SU-DHL-6 (cell line): ENCODE data around the gene DSCAML1.

Source experiments
- H2AFZ ChIP-seq: fragments of 200-600 bp; sonication (generic); 2 replicates; pipeline ENCODE4 v1.6.1; 2014; ENCODE audit warnings: low read depth, mild to moderate bottlenecking, moderate library complexity, mixed read lengths, antibody characterized with exemption, low read length; ENCODE audit not compliant: severe bottlenecking
- H3F3A ChIP-seq: fragments of 200-600 bp; shearing (Covaris generic); 2 replicates; pipeline ENCODE4 v1.6.0; 2016; ENCODE audit warnings: antibody characterized with exemption, mild to moderate bottlenecking; ENCODE audit not compliant: insufficient read depth
- H3K27ac ChIP-seq: fragments of 200-600 bp; sonication (generic); 2 replicates; pipeline ENCODE4 v1.5.1; 2016; ENCODE audit warnings: low read depth, mild to moderate bottlenecking, low read length, moderate library complexity, mixed read lengths
- H3K27me3 ChIP-seq: fragments of 200-600 bp; sonication (generic), shearing (Covaris generic); 2 replicates; pipeline ENCODE4 v1.6.0; 2014; ENCODE audit warnings: mild to moderate bottlenecking, low read length
- H3K36me3 ChIP-seq: fragments of 200-600 bp; sonication (generic); 2 replicates; pipeline ENCODE4 v1.6.1; 2014; ENCODE audit warnings: mild to moderate bottlenecking, low read length, mixed read lengths
- H3K4me2 ChIP-seq: fragments of 300-600, 200-600 bp; shearing (Covaris generic), sonication (generic); 2 replicates; pipeline ENCODE4 v1.6.0; 2014; ENCODE audit warnings: low read length, low read depth, mild to moderate bottlenecking; ENCODE audit not compliant: poor library complexity, severe bottlenecking
- H3K4me3 ChIP-seq: fragments of 200-600 bp; sonication (generic); 2 replicates; pipeline ENCODE4 v1.5.1; 2014; ENCODE audit warnings: antibody characterized with exemption, low read length, mild to moderate bottlenecking, mixed read lengths; ENCODE audit not compliant: insufficient read depth, poor library complexity, severe bottlenecking
- H3K79me2 ChIP-seq: fragments of 200-600 bp; sonication (generic); 2 replicates; pipeline ENCODE4 v1.6.1; 2014; ENCODE audit warnings: mild to moderate bottlenecking, low read length, moderate library complexity; ENCODE audit not compliant: insufficient read depth
- H3K9ac ChIP-seq: fragments of 200-600 bp; sonication (generic); 2 replicates; pipeline ENCODE4 v1.7.0; 2014; ENCODE audit warnings: mild to moderate bottlenecking, low read length
- H3K9me2 ChIP-seq: fragments of 200-600 bp; sonication (generic); replicated peaks from 2 replicates; pipeline ENCODE4 v1.6.1; 2014; ENCODE audit warnings: low read length; ENCODE audit not compliant: insufficient read depth
- H3K9me3 ChIP-seq: fragments of 200-600 bp; sonication (generic); 2 replicates; pipeline ENCODE4 v1.6.1; 2014; ENCODE audit warnings: low read length, mixed read lengths; ENCODE audit not compliant: insufficient read depth
- H4K20me1 ChIP-seq: fragments of 200-600 bp; sonication (generic); 2 replicates; pipeline ENCODE4 v1.6.1; 2014; ENCODE audit warnings: low read depth, mild to moderate bottlenecking, antibody characterized with exemption, low read length, moderate library complexity, mixed read lengths
- EZH2phosphoT487 ChIP-seq: fragments of 200-600 bp; sonication (generic), shearing (Covaris generic); conservative IDR thresholded peaks from 2 replicates; pipeline ENCODE4 v1.6.1; 2018; ENCODE audit warnings: mild to moderate bottlenecking, antibody characterized with exemption, low read length, moderate library complexity, mixed read lengths
- TF ChIP-seq, protein P1 (sequence below): fragments of 200-600 bp; sonication (generic); IDR thresholded peaks from one replicate; pipeline ENCODE4 v1.5.1; 2017; ENCODE audit warnings: antibody characterized with exemption, mild to moderate bottlenecking, low read length, moderate library complexity; ENCODE audit not compliant: insufficient read depth, poor library complexity, severe bottlenecking

Gene DSCAML1

DNA sequence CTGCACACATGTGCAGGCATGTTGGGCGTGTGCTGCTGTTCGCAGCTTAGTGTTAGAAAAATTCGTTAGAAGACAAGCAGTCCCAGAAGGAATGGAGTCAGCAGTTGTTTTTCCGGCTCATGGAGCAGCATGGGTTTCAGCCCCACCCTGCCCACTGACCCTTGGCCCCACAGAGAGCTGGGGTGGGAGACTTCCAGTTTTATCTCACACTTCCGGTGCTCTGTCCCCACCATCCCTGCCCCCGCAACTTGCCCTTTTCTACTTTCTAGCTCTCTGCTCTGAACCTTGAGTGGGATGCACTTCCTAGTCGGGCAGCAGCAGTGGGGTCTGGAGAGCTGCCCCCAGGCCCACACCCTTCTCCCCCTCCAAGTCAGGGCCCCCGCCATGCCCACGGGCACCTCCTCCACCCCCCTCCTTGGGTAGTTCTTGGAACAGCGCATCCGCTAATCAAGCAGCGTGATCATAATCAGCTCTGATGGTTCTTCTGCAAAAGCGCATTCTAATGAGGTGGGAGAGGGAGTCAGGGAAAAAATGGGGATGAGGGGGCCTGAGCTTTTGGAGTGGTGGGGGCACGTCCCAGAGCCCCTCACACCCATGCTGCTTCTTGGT lies 285.0 kb downstream of the DSCAML1 start:
- H3F3A ChIP-seq = no peaks in the 10 kb centered on the region
- H3K4me3 ChIP-seq = no peak overlapping the region
- H3K36me3 ChIP-seq = no peaks in the 10 kb centered on the region
- no peaks in the 10 kb centered on the region for H3K79me2 ChIP-seq
- H3K4me2 ChIP-seq = no peak overlapping the region
- H3K27me3 ChIP-seq = no peaks in the 10 kb centered on the region
- no peaks in the 10 kb centered on the region for H4K20me1 ChIP-seq
- no peak for TF ChIP-seq EZH2phosphoT487
- no peak overlapping the region for H3K9ac ChIP-seq
- H2AFZ ChIP-seq = no peak overlapping the region
- H3K9me3 ChIP-seq = no peaks in the 10 kb centered on the region
- H3K27ac ChIP-seq = no peak overlapping the region
- H3K9me2 ChIP-seq = no peaks in the 10 kb centered on the region

DNA sequence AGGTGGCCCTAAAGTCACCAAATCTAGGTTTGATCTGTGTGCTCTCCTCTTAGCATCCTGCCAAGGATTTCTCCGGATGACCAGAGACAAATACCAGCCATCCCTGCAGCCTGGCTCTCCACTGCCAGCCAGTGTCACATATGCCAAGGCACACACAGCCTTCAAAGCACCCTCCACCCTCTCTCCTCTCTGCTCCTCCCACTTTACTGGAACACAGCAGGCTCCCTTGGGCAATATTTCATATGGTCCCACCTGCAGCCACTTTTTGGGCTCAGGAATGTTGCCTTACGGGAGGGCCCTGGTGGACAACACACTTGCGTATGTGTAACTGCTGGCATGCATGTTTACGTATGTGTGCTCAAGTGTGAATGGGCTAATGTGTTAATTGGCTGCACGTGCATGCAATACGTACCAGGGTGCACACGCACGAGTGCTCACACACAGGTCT lies 285.5 kb downstream of the DSCAML1 start:
- Histone ChIP-seq H3K9me3 (no peaks in the 10 kb centered on the region), H3K4me2 (no peak overlapping the region)
- TF ChIP-seq, protein P1, sequence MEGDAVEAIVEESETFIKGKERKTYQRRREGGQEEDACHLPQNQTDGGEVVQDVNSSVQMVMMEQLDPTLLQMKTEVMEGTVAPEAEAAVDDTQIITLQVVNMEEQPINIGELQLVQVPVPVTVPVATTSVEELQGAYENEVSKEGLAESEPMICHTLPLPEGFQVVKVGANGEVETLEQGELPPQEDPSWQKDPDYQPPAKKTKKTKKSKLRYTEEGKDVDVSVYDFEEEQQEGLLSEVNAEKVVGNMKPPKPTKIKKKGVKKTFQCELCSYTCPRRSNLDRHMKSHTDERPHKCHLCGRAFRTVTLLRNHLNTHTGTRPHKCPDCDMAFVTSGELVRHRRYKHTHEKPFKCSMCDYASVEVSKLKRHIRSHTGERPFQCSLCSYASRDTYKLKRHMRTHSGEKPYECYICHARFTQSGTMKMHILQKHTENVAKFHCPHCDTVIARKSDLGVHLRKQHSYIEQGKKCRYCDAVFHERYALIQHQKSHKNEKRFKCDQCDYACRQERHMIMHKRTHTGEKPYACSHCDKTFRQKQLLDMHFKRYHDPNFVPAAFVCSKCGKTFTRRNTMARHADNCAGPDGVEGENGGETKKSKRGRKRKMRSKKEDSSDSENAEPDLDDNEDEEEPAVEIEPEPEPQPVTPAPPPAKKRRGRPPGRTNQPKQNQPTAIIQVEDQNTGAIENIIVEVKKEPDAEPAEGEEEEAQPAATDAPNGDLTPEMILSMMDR = no peak
- TF ChIP-seq EZH2phosphoT487 = no peak

DNA sequence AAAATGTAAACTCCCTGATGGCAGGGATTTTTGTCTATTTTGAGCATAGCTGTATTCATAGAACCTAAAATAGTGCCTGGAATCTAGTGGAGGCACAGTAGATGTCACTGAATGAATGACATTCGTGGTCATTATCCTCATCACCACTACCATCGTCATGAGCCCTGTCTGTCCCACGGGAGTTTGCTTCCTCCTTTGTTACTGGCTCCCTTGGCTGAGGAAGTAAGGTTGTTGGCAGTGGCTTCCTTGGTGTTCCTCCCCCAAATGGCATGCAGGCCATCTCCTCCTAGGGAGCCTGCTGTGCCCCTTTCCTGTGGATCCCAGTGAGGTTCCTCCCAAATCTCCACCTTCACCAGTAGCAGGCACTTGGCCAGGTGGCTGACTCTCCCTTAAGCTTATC lies 286.4 kb downstream of the DSCAML1 start:
- H3K9ac ChIP-seq = no peak overlapping the region
- TF ChIP-seq, protein P1 = no peak
- no peak for TF ChIP-seq EZH2phosphoT487
- H3K36me3 ChIP-seq = no peaks in the 10 kb centered on the region
- no peak overlapping the region for H2AFZ ChIP-seq
- H3K27ac ChIP-seq = no peak overlapping the region
- H4K20me1 ChIP-seq = no peaks in the 10 kb centered on the region
- no peak overlapping the region for H3K4me3 ChIP-seq
- H3F3A ChIP-seq = no peaks in the 10 kb centered on the region
- no peaks in the 10 kb centered on the region for H3K9me3 ChIP-seq
- no peaks in the 10 kb centered on the region for H3K79me2 ChIP-seq
- no peaks in the 10 kb centered on the region for H3K27me3 ChIP-seq
- H3K9me2 ChIP-seq = no peaks in the 10 kb centered on the region
- no peak overlapping the region for H3K4me2 ChIP-seq

More for the DNA sequence above, 285.5 kb downstream of the DSCAML1 start:
- no peaks in the 10 kb centered on the region for H3F3A ChIP-seq
- no peaks in the 10 kb centered on the region for H4K20me1 ChIP-seq
- H3K9me2 ChIP-seq = no peaks in the 10 kb centered on the region
- H3K4me3 ChIP-seq = no peak overlapping the region
- no peaks in the 10 kb centered on the region for H3K79me2 ChIP-seq
- no peaks in the 10 kb centered on the region for H3K36me3 ChIP-seq
- no peak overlapping the region for H3K27ac ChIP-seq
- no peak overlapping the region for H3K9ac ChIP-seq
- H2AFZ ChIP-seq = no peak overlapping the region
- no peaks in the 10 kb centered on the region for H3K27me3 ChIP-seq

DNA sequence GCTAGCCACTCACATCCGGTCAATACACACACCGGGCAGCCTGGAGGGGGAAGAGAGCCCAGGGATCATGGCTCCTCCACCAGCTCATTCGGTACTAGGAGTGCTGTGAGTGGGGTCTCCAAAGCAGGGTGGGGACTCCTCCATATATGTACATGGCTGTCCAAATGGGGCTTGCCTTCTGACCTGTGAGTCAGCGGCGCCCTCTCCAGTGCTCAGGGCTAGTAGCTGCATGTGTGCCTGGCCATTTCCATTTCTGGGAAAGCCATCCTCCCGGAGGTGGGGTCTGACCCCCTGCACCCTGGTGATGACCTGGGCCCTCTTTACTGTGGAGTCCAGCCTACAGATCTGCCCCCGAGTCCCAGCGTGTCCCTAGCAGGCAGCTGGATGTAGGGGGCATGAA lies 287.5 kb downstream of the DSCAML1 start:
- no peaks in the 10 kb centered on the region for H3K9me3 ChIP-seq
- TF ChIP-seq, protein P1 = no peak
- no peak for TF ChIP-seq EZH2phosphoT487
- no peaks in the 10 kb centered on the region for H3F3A ChIP-seq
- no peak overlapping the region for H2AFZ ChIP-seq
- H3K79me2 ChIP-seq = no peaks in the 10 kb centered on the region
- H3K9me2 ChIP-seq = no peaks in the 10 kb centered on the region
- H4K20me1 ChIP-seq = no peaks in the 10 kb centered on the region
- H3K27ac ChIP-seq = no peak overlapping the region
- H3K4me2 ChIP-seq = no peak overlapping the region
- no peak overlapping the region for H3K9ac ChIP-seq
- H3K4me3 ChIP-seq = no peak overlapping the region
- no peaks in the 10 kb centered on the region for H3K27me3 ChIP-seq
- no peaks in the 10 kb centered on the region for H3K36me3 ChIP-seq
